ENCODE measurements around the gene FOXP2. TPM values are rescaled to one million over a fixed set of nuclear protein-coding genes. Genes with fewer than 3 reads are reported as not detected.

The FOXP2 gene
- total and polyA plus RNA-seq, 9 of the 15 experiments (the other 6 are each of a cell fraction or from before 2014, with no cell fraction given) = not detected

DNA sequence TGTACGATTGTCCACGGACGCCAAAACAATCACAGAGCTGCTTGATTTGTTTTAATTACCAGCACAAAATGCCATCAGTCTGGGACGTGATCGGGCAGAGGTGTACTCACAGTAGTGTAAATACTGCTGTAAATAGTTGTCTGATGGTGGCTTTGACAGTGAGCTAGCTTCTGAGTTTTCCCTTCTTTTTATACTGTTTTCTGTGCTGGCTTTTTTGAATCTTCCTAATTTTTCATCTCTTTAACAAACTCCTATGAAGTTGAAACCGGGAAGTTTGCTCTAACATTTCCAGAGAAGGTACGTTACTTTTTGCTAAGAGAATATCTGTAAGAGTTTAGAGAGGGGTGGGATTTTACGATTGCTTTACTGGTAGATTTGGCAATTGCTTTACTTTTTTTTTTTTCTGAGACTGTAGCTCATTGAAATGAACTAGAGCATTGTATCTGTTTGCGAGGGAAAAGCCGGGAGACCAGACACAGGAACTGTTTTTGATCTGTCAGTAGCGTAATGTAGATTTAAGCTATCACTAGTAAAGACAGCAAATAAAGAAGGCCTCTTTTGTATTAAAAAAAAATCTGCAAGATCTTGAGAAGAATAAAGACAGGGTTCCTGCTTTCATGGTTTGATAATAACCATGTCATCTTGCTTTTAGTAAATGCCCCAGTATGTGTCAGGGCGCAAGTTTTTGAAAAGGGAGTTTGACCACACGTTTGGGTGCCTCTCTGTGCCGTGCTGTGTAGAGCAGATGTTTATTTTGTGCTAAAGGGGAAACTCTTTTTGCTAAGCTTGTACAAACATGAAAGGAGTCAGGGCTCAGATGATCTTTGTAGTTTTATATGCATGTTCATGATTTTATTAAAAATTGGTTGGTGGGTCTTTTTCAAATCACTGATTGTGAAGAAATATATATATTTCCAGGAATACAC, 712 bp downstream of the FOXP2 start:
- WGBS (ENCODE audit: insufficient coverage, low coverage, missing lambda C conversion rate) = under 1% methylated on average over 14 of the region's 14 CpGs
- CTCF ChIA-PET (ENCODE audit: low intra/inter-chr PET ratio) = no interaction called here
- POLR2A ChIA-PET = no interaction called here
- no peak for FAIRE-seq
- Histone ChIP-seq H3K4me2 (ENCODE audit: insufficient read depth, low read length) (no peak overlapping the region), H4K20me1 (replicated peaks; ENCODE audit: control insufficient read depth, insufficient read depth, low read length) (no peaks in the 10 kb centered on the region), H3K36me3 (ENCODE audit: control insufficient read depth, insufficient read depth, low read length) (no peaks in the 10 kb centered on the region), H3K9me1 (ENCODE audit: control insufficient read depth, insufficient read depth, low read length) (no peaks in the 10 kb centered on the region), H3K79me2 (ENCODE audit: control insufficient read depth, insufficient read depth, low read length) (no peaks in the 10 kb centered on the region), H3K27ac (ENCODE audit: extremely low read depth, low read depth, low read length) (no peak overlapping the region), H3K27me3 (ENCODE audit: control insufficient read depth in 2 of 2, insufficient read depth in 2 of 2, low read length in 2 of 2) (no peaks in the 10 kb centered on the region), H3K9ac (ENCODE audit: insufficient read depth in 1 of 2, low read depth in 2 of 2, low read length in 2 of 2) (no peak overlapping the region), H3K9me3 (replicated peaks; ENCODE audit: control insufficient read depth, insufficient read depth, low read depth, low read length) (no peaks in the 10 kb centered on the region; the same call in 1 of the 2 replicates), H3K4me3 (no peak overlapping the region), H2AFZ (ENCODE audit: low read depth, low read length) (no peak overlapping the region), H3K4me1 (replicated peaks in 1 of 2; ENCODE audit: control insufficient read depth in 2 of 2, insufficient read depth in 2 of 2, low read length in 2 of 2) (no peaks in the 10 kb centered on the region)
- intact Hi-C loops (cut with micrococcal nuclease) (no loop called here), in situ Hi-C loops (cut with MboI) (no loop called here)
- ATAC-seq = no peak
- no TSS peak for BruUV-seq (replicated peaks)
- no peak for DNase-seq (ENCODE audit: extremely low read depth in 1 of 4, low spot score in 3 of 4)
- no peak for TF ChIP-seq ARHGAP35 (IDR thresholded peaks at IDR 0.05; ENCODE audit: partially characterized antibody)
- no peak for TF ChIP-seq NFXL1 (CRISPR knock-in tag; IDR thresholded peaks at IDR 0.05)
- TF ChIP-seq POLR2B (IDR thresholded peaks at IDR 0.05; ENCODE audit: low read depth, partially characterized antibody) = no peak
- no peak for TF ChIP-seq L3MBTL2 (IDR thresholded peaks at IDR 0.05)
- TF ChIP-seq NR4A1 (CRISPR knock-in tag; IDR thresholded peaks at IDR 0.05) = no peak
- TF ChIP-seq NR4A1 (tag; IDR thresholded peaks at IDR 0.05) = no peak
- TF ChIP-seq SRSF3 (IDR thresholded peaks at IDR 0.05; ENCODE audit: insufficient read depth, low read length) = no peak
- no peak for TF ChIP-seq CEBPB (tag; IDR thresholded peaks at IDR 0.05)
- TF ChIP-seq NFRKB (IDR thresholded peaks at IDR 0.05; ENCODE audit: low read depth) = no peak
- no peak for TF ChIP-seq ZEB2 (IDR thresholded peaks at IDR 0.05)
- no peak for TF ChIP-seq ZC3H8 (IDR thresholded peaks at IDR 0.05)
- TF ChIP-seq ZNF24 (IDR thresholded peaks at IDR 0.05) = no peak
- no peak for TF ChIP-seq THRAP3 (IDR thresholded peaks at IDR 0.05; ENCODE audit: borderline replicate concordance)
- no peak for TF ChIP-seq NONO (IDR thresholded peaks at IDR 0.05; ENCODE audit: low read depth in 2 of 2, low read length in 1 of 2)
- TF ChIP-seq, protein P1, sequence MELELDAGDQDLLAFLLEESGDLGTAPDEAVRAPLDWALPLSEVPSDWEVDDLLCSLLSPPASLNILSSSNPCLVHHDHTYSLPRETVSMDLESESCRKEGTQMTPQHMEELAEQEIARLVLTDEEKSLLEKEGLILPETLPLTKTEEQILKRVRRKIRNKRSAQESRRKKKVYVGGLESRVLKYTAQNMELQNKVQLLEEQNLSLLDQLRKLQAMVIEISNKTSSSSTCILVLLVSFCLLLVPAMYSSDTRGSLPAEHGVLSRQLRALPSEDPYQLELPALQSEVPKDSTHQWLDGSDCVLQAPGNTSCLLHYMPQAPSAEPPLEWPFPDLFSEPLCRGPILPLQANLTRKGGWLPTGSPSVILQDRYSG (tag; conservative IDR thresholded peaks at IDR 0.05; ENCODE audit: low read depth) = no peak
- TF ChIP-seq NR2F6 (CRISPR knock-in tag; IDR thresholded peaks at IDR 0.05) = no peak
